ENCODE results near the gene PRCC. TPM values are rescaled to one million over a fixed set of nuclear protein-coding genes. Genes with fewer than 3 reads are reported as not detected.

Gene PRCC
- total and polyA plus RNA-seq, 8 donors: 24.0 to 93.0 (median 41.0) TPM

- peaks cover 25 to 66% (median 43%) of the 10 kb centered on the region in 4 donors for H3K4me1 ChIP-seq
- DNase-seq: no peak
- TF ChIP-seq CTCF (IDR thresholded peaks at IDR 0.05): no peak
- TF ChIP-seq POLR2AphosphoS5 (IDR thresholded peaks at IDR 0.05): no peak
- TF ChIP-seq EP300 (IDR thresholded peaks at IDR 0.05): no peak
- no peak for TF ChIP-seq POLR2A (IDR thresholded peaks at IDR 0.05)
- intact Hi-C loops (cut with DNase I; ENCODE audit: low total_unique reads): no loop called here
- WGBS, 5 donors: 17 to 42% (median 27%) methylated on average over 1 of the region's 1 CpG
- H3K36me3 ChIP-seq: peaks cover 5 to 14% (median 12%) of the 10 kb centered on the region in 4 donors
- no peak overlapping the region for H3K27ac ChIP-seq
- H3K27me3 ChIP-seq: no peaks in the 10 kb centered on the region
- H3K9me3 ChIP-seq: no peaks in the 10 kb centered on the region
- H3K4me3 ChIP-seq: no peak overlapping the region
These were observed 10.2 kb downstream of the PRCC start for GRCh38 chr1:156777573-156777972.

GRCh38 chr1:156781585-156782186 is 14.4 kb downstream of the PRCC start:
- peaks cover 7 to 34% (median 24%) of the 10 kb centered on the region in 4 donors for H3K4me1 ChIP-seq
- no peaks in the 10 kb centered on the region for H3K27me3 ChIP-seq
- no peak for TF ChIP-seq POLR2A (IDR thresholded peaks at IDR 0.05)
- TF ChIP-seq EP300 (IDR thresholded peaks at IDR 0.05): no peak
- no peaks in the 10 kb centered on the region for H3K9me3 ChIP-seq
- no peak overlapping the region for H3K27ac ChIP-seq
- no peak overlapping the region for H3K4me3 ChIP-seq
- intact Hi-C loops (cut with DNase I; ENCODE audit: low total_unique reads): no loop called here
- peaks cover 25 to 55% (median 50%) of the 10 kb centered on the region in 4 donors for H3K36me3 ChIP-seq
- no peak for DNase-seq

GRCh38 chr1:156785458-156785857 is 18.1 kb downstream of the PRCC start:
- no peak for DNase-seq
- H3K9me3 ChIP-seq: no peaks in the 10 kb centered on the region
- no peak for TF ChIP-seq POLR2A (IDR thresholded peaks at IDR 0.05)
- TF ChIP-seq CTCF (IDR thresholded peaks at IDR 0.05): no peak
- no peak for TF ChIP-seq EP300 (IDR thresholded peaks at IDR 0.05)
- TF ChIP-seq POLR2AphosphoS5 (IDR thresholded peaks at IDR 0.05): no peak
- H3K36me3 ChIP-seq: peaks cover 44 to 85% (median 83%) of the 10 kb centered on the region in 4 donors
- WGBS, 5 donors: 82 to 97% (median 90%) methylated on average over 6 of the region's 6 CpGs
- H3K27me3 ChIP-seq: no peaks in the 10 kb centered on the region
- H3K4me3 ChIP-seq: no peak overlapping the region
- intact Hi-C loops (cut with DNase I; ENCODE audit: low total_unique reads): no loop called here
- peaks cover 0 to 15% (median 10%) of the 10 kb centered on the region in 4 donors for H3K4me1 ChIP-seq
- H3K27ac ChIP-seq: no peak overlapping the region

GRCh38 chr1:156786640-156787039 is 19.3 kb downstream of the PRCC start:
- Histone ChIP-seq H3K27ac (no peak overlapping the region), H3K9me3 (no peaks in the 10 kb centered on the region), H3K4me1 (peaks cover 0 to 10% (median 6%) of the 10 kb centered on the region in 4 donors), H3K36me3 (peaks cover 49 to 97% (median 91%) of the 10 kb centered on the region in 4 donors), H3K4me3 (no peak overlapping the region), H3K27me3 (no peaks in the 10 kb centered on the region)
- intact Hi-C loops (cut with DNase I; ENCODE audit: low total_unique reads): no loop called here
- no peak for DNase-seq
- TF ChIP-seq EP300 (IDR thresholded peaks at IDR 0.05) (no peak), POLR2A (IDR thresholded peaks at IDR 0.05) (no peak), POLR2AphosphoS5 (IDR thresholded peaks at IDR 0.05) (no peak), CTCF (IDR thresholded peaks at IDR 0.05) (no peak)
- 77 to 97% (median 92%) methylated on average over 10 of the region's 10 CpGs for WGBS, 5 donors

GRCh38 chr1:156788136-156788535 is 20.8 kb downstream of the PRCC start:
- no peak overlapping the region for H3K27ac ChIP-seq
- H3K4me1 ChIP-seq: no peaks in the 10 kb centered on the region
- peaks cover 63 to 97% (median 91%) of the 10 kb centered on the region in 4 donors for H3K36me3 ChIP-seq
- no peak for TF ChIP-seq POLR2A (IDR thresholded peaks at IDR 0.05)
- no peak for TF ChIP-seq CTCF (IDR thresholded peaks at IDR 0.05)
- TF ChIP-seq EP300 (IDR thresholded peaks at IDR 0.05): no peak
- no peak for TF ChIP-seq POLR2AphosphoS5 (IDR thresholded peaks at IDR 0.05)
- H3K4me3 ChIP-seq: no peak overlapping the region
- DNase-seq: no peak
- intact Hi-C loops (cut with DNase I; ENCODE audit: low total_unique reads): no loop called here
- no peaks in the 10 kb centered on the region for H3K27me3 ChIP-seq
- no peaks in the 10 kb centered on the region for H3K9me3 ChIP-seq
- WGBS, 5 donors: 85 to 100% (median 93%) methylated on average over 2 of the region's 2 CpGs
